GM12801 (cell line): ENCODE measurements around the gene PTPRD.

Experiments used
- TF ChIP-seq, protein P1 (sequence below): IDR thresholded peaks from one replicate; pipeline ENCODE4 v1.5.1; 2011; ENCODE audit warnings: control low read depth; ENCODE audit not compliant: insufficient read length; ENCODE audit errors: extremely low read depth

Gene PTPRD

DNA sequence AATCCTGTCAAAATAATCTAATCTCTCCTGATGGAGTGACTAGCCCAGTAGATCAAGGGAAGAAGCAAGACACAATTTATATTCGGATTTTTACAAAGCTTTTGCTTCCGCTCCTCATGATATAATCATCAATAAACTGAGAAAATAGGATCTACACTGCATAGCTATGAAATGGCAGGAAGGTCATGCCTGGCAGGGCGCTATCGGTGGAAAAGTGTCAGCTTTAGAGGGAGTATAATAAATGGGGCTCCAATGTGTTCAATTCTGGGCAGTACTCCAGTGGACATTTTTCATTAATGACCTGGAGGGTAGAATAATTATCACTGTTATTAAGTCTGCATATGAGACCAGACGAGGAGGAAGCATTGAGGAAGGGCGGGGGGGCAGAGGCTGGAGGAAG lies 1799.9 kb downstream of the PTPRD start:
- TF ChIP-seq, protein P1, sequence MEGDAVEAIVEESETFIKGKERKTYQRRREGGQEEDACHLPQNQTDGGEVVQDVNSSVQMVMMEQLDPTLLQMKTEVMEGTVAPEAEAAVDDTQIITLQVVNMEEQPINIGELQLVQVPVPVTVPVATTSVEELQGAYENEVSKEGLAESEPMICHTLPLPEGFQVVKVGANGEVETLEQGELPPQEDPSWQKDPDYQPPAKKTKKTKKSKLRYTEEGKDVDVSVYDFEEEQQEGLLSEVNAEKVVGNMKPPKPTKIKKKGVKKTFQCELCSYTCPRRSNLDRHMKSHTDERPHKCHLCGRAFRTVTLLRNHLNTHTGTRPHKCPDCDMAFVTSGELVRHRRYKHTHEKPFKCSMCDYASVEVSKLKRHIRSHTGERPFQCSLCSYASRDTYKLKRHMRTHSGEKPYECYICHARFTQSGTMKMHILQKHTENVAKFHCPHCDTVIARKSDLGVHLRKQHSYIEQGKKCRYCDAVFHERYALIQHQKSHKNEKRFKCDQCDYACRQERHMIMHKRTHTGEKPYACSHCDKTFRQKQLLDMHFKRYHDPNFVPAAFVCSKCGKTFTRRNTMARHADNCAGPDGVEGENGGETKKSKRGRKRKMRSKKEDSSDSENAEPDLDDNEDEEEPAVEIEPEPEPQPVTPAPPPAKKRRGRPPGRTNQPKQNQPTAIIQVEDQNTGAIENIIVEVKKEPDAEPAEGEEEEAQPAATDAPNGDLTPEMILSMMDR, result no peak

DNA sequence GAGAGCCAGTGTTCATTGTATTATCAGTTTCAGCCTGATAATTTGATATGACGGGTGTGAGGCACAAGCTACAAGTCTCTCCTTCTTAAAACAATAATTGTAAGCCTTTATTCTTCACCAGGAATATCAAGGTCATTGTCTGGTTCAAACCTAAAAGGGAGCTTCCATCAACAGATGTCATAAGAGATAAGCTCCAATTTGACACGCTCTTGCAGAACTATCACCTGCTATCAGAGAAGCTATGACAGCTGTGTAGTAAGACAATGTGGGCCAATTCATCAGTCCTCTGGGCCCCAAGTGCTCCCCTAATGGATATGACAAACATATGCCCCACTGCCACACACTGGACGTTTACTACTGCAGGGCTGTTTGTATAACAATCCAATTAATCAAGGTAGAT lies 1803.1 kb downstream of the PTPRD start:
- TF ChIP-seq, protein P1, result no peak

DNA sequence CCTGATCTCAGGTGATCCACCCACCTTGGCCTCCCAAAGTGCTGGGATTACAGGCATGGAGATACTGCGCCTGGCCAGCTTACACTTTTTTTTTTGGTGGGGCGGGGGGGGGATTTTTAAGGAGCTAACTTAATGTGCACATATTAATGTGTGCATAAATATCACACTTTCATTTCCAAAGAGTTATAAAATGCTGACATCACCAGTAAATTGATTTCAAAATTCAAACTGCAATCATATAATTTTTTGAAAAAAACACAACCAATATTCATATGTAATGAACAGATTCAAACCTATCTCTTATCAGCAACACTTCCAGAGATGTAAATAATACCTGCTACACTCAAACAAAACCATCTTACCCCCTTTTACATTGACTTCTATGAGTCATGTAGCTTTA lies 1806.7 kb downstream of the PTPRD start:
- TF ChIP-seq, protein P1, result no peak

DNA sequence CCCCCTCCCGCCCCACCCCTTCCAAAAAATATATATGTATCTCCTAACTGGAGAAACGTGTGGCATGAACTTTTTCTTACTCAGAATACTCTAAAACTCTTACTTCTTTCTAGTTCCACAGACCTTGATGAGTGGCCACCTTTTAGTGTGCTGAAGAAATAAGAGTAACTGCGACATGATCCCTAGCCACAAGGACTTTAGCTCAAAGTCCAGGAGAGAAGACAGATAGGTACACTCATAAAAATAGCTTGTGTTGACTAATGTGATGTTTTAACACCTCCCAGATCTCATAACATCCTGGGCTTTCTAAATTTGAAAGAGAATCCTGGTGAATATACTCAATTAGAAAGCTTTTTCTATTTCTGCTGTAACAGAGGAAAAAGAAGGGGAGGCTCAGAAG lies 1808.2 kb downstream of the PTPRD start:
- TF ChIP-seq, protein P1, result no peak

DNA sequence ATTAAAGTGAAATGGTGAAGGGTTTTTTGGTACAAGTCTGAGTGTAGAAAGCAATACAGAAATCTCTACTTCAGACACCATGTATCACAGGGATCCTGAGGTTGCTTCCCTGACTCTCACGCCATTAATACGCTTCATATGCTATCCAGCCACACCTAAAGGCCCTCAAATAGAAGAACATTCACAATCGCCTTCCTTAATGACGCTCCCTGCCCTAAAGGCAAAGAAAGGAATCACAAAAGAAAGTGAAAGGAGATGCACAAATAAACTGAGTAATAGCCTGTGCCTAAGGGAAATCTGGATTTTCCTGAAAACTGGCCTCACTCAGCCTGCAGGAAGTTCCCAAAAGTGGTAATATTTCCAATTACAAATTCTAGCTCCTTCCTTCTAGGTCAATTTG lies 1810.6 kb downstream of the PTPRD start:
- TF ChIP-seq, protein P1, result no peak

DNA sequence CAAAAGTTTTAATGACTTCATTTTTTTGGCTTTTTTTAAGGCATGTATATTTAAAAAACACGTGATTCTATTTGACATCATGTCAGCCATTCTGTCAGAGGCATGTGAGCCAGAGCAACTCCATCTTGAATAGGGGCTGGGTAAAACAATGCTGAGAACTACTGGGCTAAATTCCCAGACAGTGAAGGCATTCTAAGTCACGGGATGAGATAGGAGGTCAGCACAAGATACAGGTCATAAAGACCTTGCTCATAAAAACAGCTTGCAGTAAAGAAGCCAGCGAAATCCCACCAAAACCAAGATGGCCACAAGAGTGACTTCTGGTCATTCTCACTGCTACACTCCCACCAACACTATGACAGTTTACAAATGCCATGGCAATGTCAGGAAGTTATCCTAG lies 1812.6 kb downstream of the PTPRD start:
- TF ChIP-seq, protein P1, result no peak

DNA sequence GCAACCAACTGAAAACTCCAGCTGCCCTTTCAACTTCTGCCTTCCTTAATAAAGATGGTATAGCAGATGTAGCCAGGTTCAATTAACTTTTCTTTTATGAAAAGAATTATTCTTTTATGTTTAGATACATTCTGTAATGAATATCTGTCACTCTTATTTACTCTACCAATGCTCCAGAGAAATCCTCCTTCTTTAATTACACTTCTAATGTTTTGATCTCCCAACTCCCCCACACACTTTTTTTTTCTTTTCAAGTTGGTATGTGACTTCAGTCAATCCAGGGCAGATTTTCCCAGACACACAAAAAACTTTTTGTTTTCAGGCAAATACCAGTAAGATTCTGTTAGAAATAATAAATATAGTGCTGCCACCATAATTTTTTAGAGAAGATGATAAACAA lies 1813.2 kb downstream of the PTPRD start:
- TF ChIP-seq, protein P1, result no peak

DNA sequence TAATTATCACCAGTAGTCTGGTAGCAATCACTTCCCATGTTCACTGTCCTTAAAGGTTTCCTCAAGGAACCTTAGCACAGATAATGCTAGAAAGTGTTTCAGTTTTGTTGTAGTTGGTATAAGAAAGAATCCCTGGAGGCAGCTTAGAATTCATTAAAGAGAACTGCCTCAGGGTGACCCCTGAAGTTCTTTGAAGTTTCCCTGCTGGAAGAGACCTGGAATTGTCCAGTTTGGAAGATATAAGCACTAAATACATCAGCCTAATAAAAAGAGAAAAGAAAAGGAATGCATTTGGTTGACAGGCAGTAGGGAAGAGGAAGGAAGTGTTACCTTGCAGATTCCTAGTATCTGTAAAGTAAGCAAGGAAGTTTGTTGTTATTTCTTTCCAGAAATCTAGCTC lies 1813.6 kb downstream of the PTPRD start:
- TF ChIP-seq, protein P1, result no peak
